Left lung (tissue), 10 donors: ENCODE measurements around the gene ZCWPW1. TPM values are rescaled to one million over a fixed set of nuclear protein-coding genes. Genes with fewer than 3 reads are reported as not detected.

ENCODE experiments used
- ATAC-seq: fragments of 200-7000 bp; cut with Tn5 transposase; one replicate; pipeline ENCODE4 v1.9.1; 2020; ENCODE audit warnings: moderate library complexity
- DNase-seq, 4 donors: peaks; one replicate each; pipeline ENCODE4 v3.0.0-alpha.2; 2013 to 2020
- H3K27ac ChIP-seq, 2 donors: fragments of 200-600 bp; sonication (generic) in 1 of 2; one replicate each; pipeline versions ENCODE4 v1.5.0 to v1.8.0; 2020 to 2021
- H3K27me3 ChIP-seq, 2 donors: fragments of 200-600 bp; sonication (generic) in 1 of 2; one replicate each; pipeline versions ENCODE4 v1.5.0 to v1.8.0; 2020 to 2021
- H3K36me3 ChIP-seq, 2 donors: fragments of 200-600 bp; sonication (generic) in 1 of 2; one replicate each; pipeline versions ENCODE4 v1.5.0 to v1.8.0; 2020 to 2021
- H3K4me1 ChIP-seq, 2 donors: fragments of 200-600 bp; one replicate each; pipeline ENCODE4 v1.8.0; 2021
- H3K4me3 ChIP-seq, 2 donors: fragments of 200-600 bp; sonication (generic) in 1 of 2; one replicate each; pipeline versions ENCODE4 v1.5.0 to v1.8.0; 2020 to 2021; ENCODE audit warnings: mild to moderate bottlenecking in 1 of 2
- H3K9me3 ChIP-seq, 2 donors: fragments of 200-600 bp; sonication (generic) in 1 of 2; one replicate each; pipeline versions ENCODE4 v1.5.0 to v1.8.0; 2020 to 2021
- intact Hi-C, 2 donors: fragments of 100-400 bp; cut with DNase I; formaldehyde crosslinking; loops; one replicate each; pipeline versions ENCODE4 v1.11.2 to v1.14.2; 2022
- polyA plus RNA-seq, 6 donors: library from polyadenylated mRNA; unstranded; fragments of 120-200 nt; gene quantifications; one replicate each; pipeline ENCODE4 v1.2.1, GENCODE V29; 2013; ENCODE audit not compliant: insufficient read length in 6 of 6
- total RNA-seq, 2 donors: library from RNA; stranded (reverse); fragmentation: NEBNext Ultra II Directional; extraction: Animal tissue kit (Norgen Biotek cat#: 25700); gene quantifications; one replicate each; pipeline ENCODE4 v1.2.1, GENCODE V29; 2021
- TF ChIP-seq, protein P1 (sequence below), 2 donors: fragments of 200-600 bp; sonication (generic) in 1 of 2; IDR thresholded peaks; one replicate each; pipeline versions ENCODE4 v1.5.0 to v1.8.0; 2021; ENCODE audit warnings: antibody characterized with exemption in 2 of 2
- donor health status: DM: no; HTN: yes; CAD: no.
- donor health status: DM: no; HTN: no; CAD: no.

The ZCWPW1 gene
- total and polyA plus RNA-seq, 8 donors, result 2.9 to 9.8 (median 8.6) TPM

DNA sequence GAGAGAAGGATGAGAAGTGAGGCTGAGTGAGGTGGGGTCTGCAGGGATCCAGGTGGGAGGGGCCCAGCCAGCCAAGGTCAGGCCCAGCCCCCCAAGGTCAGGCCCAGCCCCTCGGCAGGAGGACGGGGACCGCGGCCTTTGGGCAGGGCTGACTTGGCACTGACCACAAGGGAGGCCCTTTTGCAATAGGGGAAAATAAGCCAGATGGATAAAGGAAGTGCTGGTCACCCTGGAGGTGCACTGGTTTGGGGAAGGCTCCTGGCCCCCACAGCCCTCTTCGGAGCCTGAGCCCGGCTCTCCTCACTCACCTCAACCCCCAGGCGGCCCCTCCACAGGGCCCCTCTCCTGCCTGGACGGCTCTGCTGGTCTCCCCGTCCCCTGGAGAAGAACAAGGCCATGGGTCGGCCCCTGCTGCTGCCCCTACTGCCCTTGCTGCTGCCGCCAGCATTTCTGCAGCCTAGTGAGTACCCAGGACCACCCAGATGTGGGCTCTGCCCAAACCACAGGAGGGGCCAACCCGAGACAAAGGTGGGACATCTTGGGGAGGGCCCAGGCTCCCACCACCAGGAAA is 55.2 kb downstream of the ZCWPW1 start, which contains the start of gene PILRA:
PILRA (plus strand) TSS at position 227 of the 571 bp plus-strand sequence; CDS start at position 397, 170 bp downstream.
- peaks cover 0 to 9% of the 10 kb centered on the region in 2 donors for H3K36me3 ChIP-seq
- peak within 1 kb of the TSS; percentile 75 to 94 for H3K27ac ChIP-seq
- no peaks in the 10 kb centered on the region for H3K27me3 ChIP-seq
- intact Hi-C loops, result no loop called here
- ATAC-seq (peak; percentile 54), DNase-seq (peak in 2 of 4 donors; percentile 53 to 89)
- H3K4me3 ChIP-seq, result peak within 1 kb of the TSS in 1 of 2 donors; percentile 47
- TF ChIP-seq, protein P1, sequence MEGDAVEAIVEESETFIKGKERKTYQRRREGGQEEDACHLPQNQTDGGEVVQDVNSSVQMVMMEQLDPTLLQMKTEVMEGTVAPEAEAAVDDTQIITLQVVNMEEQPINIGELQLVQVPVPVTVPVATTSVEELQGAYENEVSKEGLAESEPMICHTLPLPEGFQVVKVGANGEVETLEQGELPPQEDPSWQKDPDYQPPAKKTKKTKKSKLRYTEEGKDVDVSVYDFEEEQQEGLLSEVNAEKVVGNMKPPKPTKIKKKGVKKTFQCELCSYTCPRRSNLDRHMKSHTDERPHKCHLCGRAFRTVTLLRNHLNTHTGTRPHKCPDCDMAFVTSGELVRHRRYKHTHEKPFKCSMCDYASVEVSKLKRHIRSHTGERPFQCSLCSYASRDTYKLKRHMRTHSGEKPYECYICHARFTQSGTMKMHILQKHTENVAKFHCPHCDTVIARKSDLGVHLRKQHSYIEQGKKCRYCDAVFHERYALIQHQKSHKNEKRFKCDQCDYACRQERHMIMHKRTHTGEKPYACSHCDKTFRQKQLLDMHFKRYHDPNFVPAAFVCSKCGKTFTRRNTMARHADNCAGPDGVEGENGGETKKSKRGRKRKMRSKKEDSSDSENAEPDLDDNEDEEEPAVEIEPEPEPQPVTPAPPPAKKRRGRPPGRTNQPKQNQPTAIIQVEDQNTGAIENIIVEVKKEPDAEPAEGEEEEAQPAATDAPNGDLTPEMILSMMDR (IDR thresholded peaks at IDR 0.05), result no peak
- H3K4me1 ChIP-seq, result peaks cover 0 to 75% of the 10 kb centered on the region in 2 donors
- no peaks in the 10 kb centered on the region for H3K9me3 ChIP-seq

DNA sequence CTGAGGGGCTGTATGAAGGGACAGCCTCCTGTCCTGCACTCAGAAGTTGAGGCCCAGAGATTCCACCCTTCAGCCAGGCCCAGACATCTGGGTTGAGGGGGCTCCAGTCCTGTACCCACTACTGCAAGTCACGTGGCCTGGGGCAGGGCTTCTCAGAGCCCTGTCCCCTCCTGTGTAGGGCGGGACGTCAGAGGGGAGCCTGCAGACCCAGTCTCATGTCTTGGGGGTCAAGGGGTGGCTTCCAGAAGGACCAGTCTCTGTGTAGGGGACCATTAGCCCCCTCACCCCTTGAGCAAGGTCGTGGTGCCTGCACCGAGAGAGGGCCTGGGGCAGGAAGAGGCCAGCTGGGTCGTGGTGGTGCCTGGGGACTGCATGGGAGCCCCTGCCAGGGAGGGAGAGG is 55.8 kb downstream of the ZCWPW1 start:
- Histone ChIP-seq H3K36me3 (peaks cover 0 to 9% of the 10 kb centered on the region in 2 donors), H3K4me1 (peaks cover 0 to 75% of the 10 kb centered on the region in 2 donors), H3K9me3 (no peaks in the 10 kb centered on the region), H3K27ac (peak overlapping the region; percentile 75 to 94), H3K27me3 (no peaks in the 10 kb centered on the region), H3K4me3 (peak overlapping the region in 1 of 2 donors; percentile 47)
- TF ChIP-seq, protein P1 (IDR thresholded peaks at IDR 0.05), result no peak
- ATAC-seq (peak; percentile 1), DNase-seq (peak in 1 of 4 donors; percentile 39)
- intact Hi-C loops, result no loop called here

DNA sequence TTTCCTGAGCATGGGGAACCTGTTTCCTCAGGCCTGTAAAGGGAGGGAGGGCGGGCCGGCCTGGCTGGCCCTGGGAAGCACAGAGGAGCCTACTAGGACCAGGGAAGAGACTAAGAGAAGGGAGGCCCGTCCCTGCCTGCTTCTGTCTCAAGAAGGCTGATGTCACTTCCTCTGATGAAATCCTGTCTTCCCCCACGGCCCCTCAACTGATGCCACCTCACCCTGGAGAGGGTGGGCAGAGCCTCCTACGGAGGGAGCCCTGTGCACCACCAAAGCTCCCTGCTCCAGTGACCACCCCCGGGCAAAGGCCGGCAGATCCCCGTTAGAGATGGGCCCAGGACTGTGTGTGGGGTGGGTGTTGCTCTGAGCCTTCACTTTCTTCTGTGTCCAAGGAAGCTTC is 56.2 kb downstream of the ZCWPW1 start:
- no peaks in the 10 kb centered on the region for H3K9me3 ChIP-seq
- DNase-seq (peak in 1 of 4 donors; percentile 61), ATAC-seq (peak; percentile 22)
- H3K4me3 ChIP-seq, result no peak overlapping the region
- no peaks in the 10 kb centered on the region for H3K27me3 ChIP-seq
- peaks cover 0 to 9% of the 10 kb centered on the region in 2 donors for H3K36me3 ChIP-seq
- peak overlapping the region; percentile 75 to 94 for H3K27ac ChIP-seq
- H3K4me1 ChIP-seq, result peaks cover 0 to 75% of the 10 kb centered on the region in 2 donors
- TF ChIP-seq, protein P1 (IDR thresholded peaks at IDR 0.05), result no peak
- intact Hi-C loops, result no loop called here

DNA sequence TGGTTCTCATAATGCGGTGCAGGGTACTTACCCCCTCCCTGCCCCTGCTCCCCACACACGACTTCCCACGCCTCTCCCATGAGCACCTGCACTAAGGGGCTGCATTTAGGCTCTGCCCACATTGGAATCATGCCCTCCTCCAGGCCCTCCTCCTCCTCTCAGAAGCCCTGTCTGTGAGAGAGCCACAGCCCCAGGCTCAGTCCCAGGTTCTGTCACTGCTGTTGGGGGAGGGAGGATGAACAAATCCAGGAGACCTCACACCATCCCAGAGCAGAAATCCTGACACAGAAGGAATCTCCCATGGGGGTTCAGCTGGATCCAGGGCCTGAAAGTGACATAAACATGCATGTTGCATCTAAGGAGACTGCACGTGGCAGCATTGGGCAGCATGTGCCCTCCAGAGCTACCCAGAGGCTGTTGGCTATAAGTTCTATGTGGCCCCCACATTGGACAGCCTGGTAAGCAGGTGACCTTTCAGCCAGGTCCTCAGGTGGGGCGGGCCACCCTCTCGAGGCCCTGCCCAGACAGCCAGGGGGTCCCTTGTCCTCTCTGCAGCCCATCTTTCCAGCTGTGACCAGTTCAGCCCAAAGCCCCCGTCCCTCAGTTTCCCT is 56.8 kb downstream of the ZCWPW1 start:
- no peak for ATAC-seq
- DNase-seq, result no peak
- Histone ChIP-seq H3K9me3 (no peaks in the 10 kb centered on the region), H3K36me3 (peaks cover 0 to 6% of the 10 kb centered on the region in 2 donors), H3K27ac (peak overlapping the region in 1 of 2 donors; percentile 94), H3K4me3 (no peak overlapping the region), H3K27me3 (no peaks in the 10 kb centered on the region), H3K4me1 (peaks cover 0 to 76% of the 10 kb centered on the region in 2 donors)
- intact Hi-C loops, result no loop called here
- TF ChIP-seq, protein P1 (IDR thresholded peaks at IDR 0.05), result no peak

DNA sequence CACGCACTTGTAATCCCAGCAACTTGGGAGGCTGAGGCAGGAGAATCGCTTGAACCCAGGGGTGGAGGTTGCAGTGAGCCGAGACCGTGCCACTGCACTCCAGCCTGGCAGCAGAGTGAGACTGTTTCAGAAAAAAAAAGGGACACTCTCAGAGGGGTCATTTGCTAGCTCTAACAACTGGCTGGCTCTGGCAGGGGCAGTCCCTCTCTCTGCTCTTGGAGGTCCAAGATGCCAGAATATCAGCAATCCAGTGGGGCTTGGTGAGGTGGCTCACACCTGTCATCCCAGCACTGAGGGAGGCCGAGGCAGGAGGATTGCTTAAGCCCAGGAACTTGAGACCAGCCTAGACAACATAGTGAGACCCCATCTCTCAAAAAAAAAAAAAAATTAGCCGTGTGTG is 57.8 kb downstream of the ZCWPW1 start:
- Histone ChIP-seq H3K27ac (peak overlapping the region; percentile 75 to 94), H3K36me3 (peaks cover 0 to 6% of the 10 kb centered on the region in 2 donors), H3K4me3 (no peak overlapping the region), H3K27me3 (no peaks in the 10 kb centered on the region), H3K4me1 (peaks cover 0 to 78% of the 10 kb centered on the region in 2 donors), H3K9me3 (no peaks in the 10 kb centered on the region)
- no peak for DNase-seq
- TF ChIP-seq, protein P1 (IDR thresholded peaks at IDR 0.05), result no peak
- ATAC-seq, result no peak
- intact Hi-C loops, result no loop called here
